Left lung (tissue), 10 donors: ENCODE measurements around the gene CGB2. TPM values are rescaled to one million over a fixed set of nuclear protein-coding genes. Genes with fewer than 3 reads are reported as not detected.
"Not testable (repeated sequence)": the region's sequence is repeated elsewhere in the genome, so short reads cannot be mapped to it uniquely, and the experiment has no call there.

Experiments used
- ATAC-seq: fragments of 200-7000 bp; cut with Tn5 transposase; one replicate; pipeline ENCODE4 v1.9.1; 2020; ENCODE audit warnings: moderate library complexity
- DNase-seq, 4 donors: peaks; one replicate each; pipeline ENCODE4 v3.0.0-alpha.2; 2013 to 2020
- H3K27ac ChIP-seq, 2 donors: fragments of 200-600 bp; sonication (generic) in 1 of 2; one replicate each; pipeline versions ENCODE4 v1.5.0 to v1.8.0; 2020 to 2021
- H3K27me3 ChIP-seq, 2 donors: fragments of 200-600 bp; sonication (generic) in 1 of 2; one replicate each; pipeline versions ENCODE4 v1.5.0 to v1.8.0; 2020 to 2021
- H3K36me3 ChIP-seq, 2 donors: fragments of 200-600 bp; sonication (generic) in 1 of 2; one replicate each; pipeline versions ENCODE4 v1.5.0 to v1.8.0; 2020 to 2021
- H3K4me1 ChIP-seq, 2 donors: fragments of 200-600 bp; one replicate each; pipeline ENCODE4 v1.8.0; 2021
- H3K4me3 ChIP-seq, 2 donors: fragments of 200-600 bp; sonication (generic) in 1 of 2; one replicate each; pipeline versions ENCODE4 v1.5.0 to v1.8.0; 2020 to 2021; ENCODE audit warnings: mild to moderate bottlenecking in 1 of 2
- H3K9me3 ChIP-seq, 2 donors: fragments of 200-600 bp; sonication (generic) in 1 of 2; one replicate each; pipeline versions ENCODE4 v1.5.0 to v1.8.0; 2020 to 2021
- intact Hi-C, 2 donors: fragments of 100-400 bp; cut with DNase I; formaldehyde crosslinking; loops; one replicate each; pipeline versions ENCODE4 v1.11.2 to v1.14.2; 2022
- polyA plus RNA-seq, 6 donors: library from polyadenylated mRNA; unstranded; fragments of 120-200 nt; gene quantifications; one replicate each; pipeline ENCODE4 v1.2.1, GENCODE V29; 2013; ENCODE audit not compliant: insufficient read length in 6 of 6
- total RNA-seq, 2 donors: library from RNA; stranded (reverse); fragmentation: NEBNext Ultra II Directional; extraction: Animal tissue kit (Norgen Biotek cat#: 25700); gene quantifications; one replicate each; pipeline ENCODE4 v1.2.1, GENCODE V29; 2021
- TF ChIP-seq, protein P1 (sequence below), 2 donors: fragments of 200-600 bp; sonication (generic) in 1 of 2; IDR thresholded peaks; one replicate each; pipeline versions ENCODE4 v1.5.0 to v1.8.0; 2021; ENCODE audit warnings: antibody characterized with exemption in 2 of 2
- donor health status: DM: no; HTN: yes; CAD: no.
- donor health status: DM: no; HTN: no; CAD: no.

CGB2 gene
- total and polyA plus RNA-seq, 8 donors, result not detected

DNA sequence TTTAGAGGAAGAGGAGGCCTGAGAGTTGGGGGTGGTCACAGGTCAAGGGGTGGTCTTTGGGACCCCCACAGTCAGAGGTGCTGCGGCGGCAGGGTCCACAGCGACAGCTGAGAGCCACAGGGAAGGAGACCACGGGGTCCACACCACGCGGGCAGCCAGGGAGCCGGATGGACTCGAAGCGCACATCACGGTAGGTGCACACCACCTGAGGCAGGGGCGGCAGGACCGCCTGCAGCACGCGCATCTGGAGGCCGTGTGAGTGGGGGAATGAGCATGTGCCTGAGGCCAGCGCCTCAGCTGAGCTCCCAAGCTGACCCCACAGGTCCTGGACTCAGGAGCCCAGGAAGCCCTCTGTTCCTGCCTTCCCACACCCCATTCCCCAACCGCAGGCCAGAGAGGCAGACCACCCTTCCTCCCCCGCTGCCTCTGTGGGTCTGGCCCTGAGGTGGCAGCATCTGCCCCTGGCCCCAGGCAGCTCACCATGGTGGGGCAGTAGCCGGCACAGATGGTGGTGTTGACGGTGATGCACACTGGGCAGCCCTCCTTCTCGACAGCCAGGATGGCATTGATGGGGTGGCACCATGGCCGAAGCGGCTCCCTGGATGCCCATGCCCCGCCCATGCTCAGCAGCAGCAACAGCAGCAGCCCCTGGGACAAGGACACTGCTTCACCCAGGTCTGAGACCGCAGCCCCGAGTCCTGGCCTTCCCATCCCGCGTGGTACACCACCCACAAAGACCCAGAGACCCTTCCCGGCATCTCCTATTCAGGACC, 15.4 kb upstream of the CGB2 start:
- Histone ChIP-seq H3K4me3 (no peak overlapping the region), H3K27me3 (peaks cover 0 to 42% of the 10 kb centered on the region in 2 donors), H3K36me3 (peaks cover 0 to 47% of the 10 kb centered on the region in 2 donors), H3K4me1 (peaks cover 11 to 23% of the 10 kb centered on the region in 2 donors), H3K9me3 (no peaks in the 10 kb centered on the region), H3K27ac (no peak overlapping the region)
- DNase-seq (no peak), ATAC-seq (no peak)
- TF ChIP-seq, protein P1, sequence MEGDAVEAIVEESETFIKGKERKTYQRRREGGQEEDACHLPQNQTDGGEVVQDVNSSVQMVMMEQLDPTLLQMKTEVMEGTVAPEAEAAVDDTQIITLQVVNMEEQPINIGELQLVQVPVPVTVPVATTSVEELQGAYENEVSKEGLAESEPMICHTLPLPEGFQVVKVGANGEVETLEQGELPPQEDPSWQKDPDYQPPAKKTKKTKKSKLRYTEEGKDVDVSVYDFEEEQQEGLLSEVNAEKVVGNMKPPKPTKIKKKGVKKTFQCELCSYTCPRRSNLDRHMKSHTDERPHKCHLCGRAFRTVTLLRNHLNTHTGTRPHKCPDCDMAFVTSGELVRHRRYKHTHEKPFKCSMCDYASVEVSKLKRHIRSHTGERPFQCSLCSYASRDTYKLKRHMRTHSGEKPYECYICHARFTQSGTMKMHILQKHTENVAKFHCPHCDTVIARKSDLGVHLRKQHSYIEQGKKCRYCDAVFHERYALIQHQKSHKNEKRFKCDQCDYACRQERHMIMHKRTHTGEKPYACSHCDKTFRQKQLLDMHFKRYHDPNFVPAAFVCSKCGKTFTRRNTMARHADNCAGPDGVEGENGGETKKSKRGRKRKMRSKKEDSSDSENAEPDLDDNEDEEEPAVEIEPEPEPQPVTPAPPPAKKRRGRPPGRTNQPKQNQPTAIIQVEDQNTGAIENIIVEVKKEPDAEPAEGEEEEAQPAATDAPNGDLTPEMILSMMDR (IDR thresholded peaks at IDR 0.05), result no peak
- intact Hi-C loops, result no loop called here

DNA sequence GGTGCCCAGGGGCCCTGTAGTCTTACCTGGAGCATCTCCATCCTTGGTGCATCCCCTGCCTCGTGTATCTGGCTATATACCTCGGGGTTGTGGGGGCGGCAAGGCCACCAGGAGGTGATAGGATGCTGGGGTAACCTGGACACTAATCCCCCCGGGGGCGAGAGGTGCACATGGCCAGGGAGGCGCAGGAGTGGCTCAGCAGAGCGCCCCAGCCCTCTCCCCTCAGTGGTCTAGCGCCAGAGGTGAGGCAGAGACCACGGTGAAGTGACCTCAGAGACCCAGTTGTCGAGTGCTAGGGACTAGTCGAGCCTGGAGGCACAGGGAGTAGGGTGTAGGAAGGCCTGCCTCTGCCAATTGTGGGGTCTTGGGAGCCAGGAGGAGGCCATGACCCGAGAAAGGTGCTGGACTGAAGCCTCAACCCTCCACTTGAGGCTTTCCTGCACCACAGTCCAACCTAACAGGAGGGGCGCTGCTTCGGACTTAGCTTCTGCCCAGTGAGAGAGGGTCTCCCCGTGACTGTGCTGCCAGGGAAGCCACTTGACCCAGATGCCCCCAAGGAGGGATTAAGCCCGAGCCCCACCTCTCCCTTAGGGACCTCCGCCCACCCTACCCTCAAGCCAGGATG, 14.5 kb upstream of the CGB2 start, which contains the start of gene LHB:
Gene LHB (minus strand): TSS at position 51 of the 625 bp plus-strand sequence. CDS start 10 bp downstream, at position 41.
- DNase-seq (no peak), ATAC-seq (no peak)
- peaks cover 0 to 43% of the 10 kb centered on the region in 2 donors for H3K27me3 ChIP-seq
- H3K36me3 ChIP-seq, result peaks cover 0 to 38% of the 10 kb centered on the region in 2 donors
- peak within 1 kb of the TSS; percentile 25 to 43 for H3K4me3 ChIP-seq
- intact Hi-C loops, result no loop called here
- H3K27ac ChIP-seq, result no peak within 1 kb of the TSS
- H3K4me1 ChIP-seq, result peaks cover 11 to 23% of the 10 kb centered on the region in 2 donors
- TF ChIP-seq, protein P1 (IDR thresholded peaks at IDR 0.05), result no peak
- H3K9me3 ChIP-seq, result no peaks in the 10 kb centered on the region

DNA sequence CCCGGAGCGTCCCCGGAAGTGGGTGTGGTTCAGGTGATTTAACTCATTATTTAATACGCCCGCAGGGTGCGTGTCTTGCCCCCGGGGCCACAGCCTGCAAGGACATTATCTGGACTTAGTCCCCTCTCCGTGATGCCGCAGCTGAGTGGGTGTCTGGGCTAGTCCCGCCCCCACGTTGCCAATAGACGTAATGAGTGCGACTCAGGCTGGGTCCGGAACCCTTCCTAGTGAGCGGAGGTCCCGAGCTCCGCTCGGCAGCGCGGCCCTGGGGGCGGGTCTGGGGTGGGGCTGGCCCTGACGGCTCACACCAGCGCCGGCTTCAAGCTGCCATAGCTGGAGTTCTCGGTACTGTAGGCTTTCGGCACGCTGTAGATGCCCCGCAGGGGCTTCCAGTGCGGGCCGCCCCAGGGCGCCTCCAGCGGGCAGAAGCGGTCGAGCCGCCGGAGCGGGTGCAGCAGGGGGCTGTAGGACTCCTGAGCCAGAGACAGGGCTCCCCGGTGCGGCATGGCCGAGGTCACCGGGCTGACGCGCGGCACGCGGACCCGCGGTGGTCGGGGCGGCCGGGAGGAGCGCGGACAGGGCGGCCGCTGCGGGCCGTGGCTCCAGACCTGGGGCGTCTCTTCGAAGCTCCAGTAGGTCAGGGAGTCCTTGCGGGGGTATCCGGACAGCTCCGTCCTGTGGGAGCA, 13.9 kb upstream of the CGB2 start:
- Histone ChIP-seq H3K9me3 (no peaks in the 10 kb centered on the region), H3K4me1 (peaks cover 11 to 23% of the 10 kb centered on the region in 2 donors), H3K36me3 (peaks cover 0 to 34% of the 10 kb centered on the region in 2 donors), H3K27me3 (peaks cover 0 to 43% of the 10 kb centered on the region in 2 donors), H3K4me3 (peak overlapping the region; percentile 25 to 43), H3K27ac (no peak overlapping the region)
- TF ChIP-seq, protein P1 (IDR thresholded peaks at IDR 0.05), result peak; percentile 35 to 50
- DNase-seq, result peak in 3 of 4 donors; percentile 41 to 85 (median 52)
- intact Hi-C loops, result no loop called here
- peak; percentile 61 for ATAC-seq

DNA sequence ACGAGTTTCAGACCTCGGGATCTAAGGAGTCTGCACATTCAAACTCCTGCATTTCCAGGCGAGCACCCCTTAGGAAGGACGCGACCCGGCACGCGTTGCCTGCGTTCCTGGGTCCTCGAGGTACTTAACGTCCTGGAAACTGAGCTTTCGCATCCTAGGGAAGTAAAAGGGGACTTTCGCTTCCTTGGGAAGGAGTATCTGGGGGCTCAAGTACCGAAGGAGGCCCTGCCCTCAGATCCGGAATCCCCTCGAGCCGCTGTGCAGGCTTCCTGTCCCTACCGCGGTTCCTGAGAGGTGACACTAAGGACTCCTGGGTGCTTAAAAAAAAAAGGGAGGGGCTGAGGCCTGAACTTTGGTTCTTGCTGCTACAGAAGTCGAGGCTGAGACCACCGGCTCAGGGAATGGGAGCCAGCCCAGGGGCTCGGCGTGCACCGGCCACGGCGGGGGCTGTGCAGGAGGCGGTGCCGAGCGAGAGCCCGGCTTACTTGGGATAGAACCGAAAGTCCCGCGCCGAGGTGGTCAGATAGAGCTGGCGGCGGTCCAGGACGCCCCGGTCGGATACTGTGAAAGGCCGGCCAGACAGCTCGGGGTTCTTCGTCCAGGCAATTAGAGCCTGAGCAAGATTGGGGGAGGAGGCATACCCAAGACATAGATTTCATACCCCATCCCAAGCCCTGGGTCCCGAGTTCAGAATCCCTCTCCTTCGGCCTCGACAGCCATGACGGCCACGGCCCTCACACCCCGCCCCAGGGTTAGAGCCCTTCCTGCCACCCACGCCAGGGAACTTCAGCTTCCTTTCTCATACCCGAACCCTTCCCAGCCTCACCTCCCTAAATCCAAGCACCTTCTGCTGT, 13.1 kb upstream of the CGB2 start:
- ATAC-seq, result peak; percentile 7
- H3K27ac ChIP-seq, DNase-seq, H3K9me3 ChIP-seq, intact Hi-C loops: not testable (repeated sequence)
- Histone ChIP-seq H3K4me1 (peaks cover 11 to 23% of the 10 kb centered on the region in 2 donors), H3K4me3 (peak overlapping the region; percentile 25 to 43), H3K27me3 (peaks cover 0 to 43% of the 10 kb centered on the region in 2 donors), H3K36me3 (peaks cover 0 to 26% of the 10 kb centered on the region in 2 donors)
